HFF-Myc (cell line): ENCODE measurements around the gene CD3D.

Experiments
- DNase-seq: peaks from one replicate; pipeline ENCODE4 v3.0.0-alpha.2; 2011; ENCODE audit warnings: low read depth; ENCODE audit errors: extremely low read depth
- H3K4me3 ChIP-seq: replicated peaks from 2 replicates; pipeline ENCODE4 v1.5.1; 2011; ENCODE audit warnings: low read depth, mild to moderate bottlenecking, control low read depth, low read length
- TF ChIP-seq, protein P1 (sequence below): IDR thresholded peaks from 2 replicates; pipeline ENCODE4 v1.5.1; 2012; ENCODE audit warnings: mild to moderate bottlenecking, low read depth, low read length, control low read depth; ENCODE audit errors: missing control alignments

The CD3D gene

DNA sequence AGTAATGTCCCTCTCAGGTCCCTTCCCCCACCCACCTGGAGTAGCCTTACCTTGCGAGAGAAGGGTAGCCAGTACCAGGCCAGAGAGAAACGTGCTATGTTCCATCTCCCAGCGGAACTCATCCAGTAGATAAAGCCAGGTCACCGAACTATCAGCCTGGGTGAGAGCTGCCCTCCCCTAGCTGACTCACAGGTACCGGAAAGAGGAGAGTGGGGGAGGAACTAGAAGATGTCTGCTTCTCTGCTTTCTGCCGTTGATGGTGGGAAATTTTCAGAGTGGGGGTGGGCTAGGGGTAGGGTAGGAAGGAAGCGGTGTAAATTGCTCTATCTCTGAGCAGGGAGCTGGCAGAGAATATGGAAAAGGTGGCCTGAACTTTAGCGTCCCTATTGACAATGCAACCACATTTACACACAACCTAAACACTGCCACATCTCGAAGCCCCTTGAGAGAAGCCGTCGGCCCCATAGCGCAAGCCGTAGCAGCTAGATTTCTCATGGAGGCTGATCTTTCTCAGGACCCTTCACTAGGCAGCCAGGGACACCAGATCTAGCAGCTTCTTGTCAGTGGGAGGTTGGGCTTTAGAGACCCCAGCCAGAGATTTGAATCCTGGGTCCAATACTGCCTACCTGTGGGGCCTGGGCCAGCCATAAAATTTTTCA lies at the start of gene CD3D:
Gene CD3D (minus strand): TSS at position 203 of the 659 bp plus-strand sequence. CDS start 98 bp downstream, at position 105.
- no peak for DNase-seq
- no peak within 1 kb of the TSS for H3K4me3 ChIP-seq
- TF ChIP-seq, protein P1, sequence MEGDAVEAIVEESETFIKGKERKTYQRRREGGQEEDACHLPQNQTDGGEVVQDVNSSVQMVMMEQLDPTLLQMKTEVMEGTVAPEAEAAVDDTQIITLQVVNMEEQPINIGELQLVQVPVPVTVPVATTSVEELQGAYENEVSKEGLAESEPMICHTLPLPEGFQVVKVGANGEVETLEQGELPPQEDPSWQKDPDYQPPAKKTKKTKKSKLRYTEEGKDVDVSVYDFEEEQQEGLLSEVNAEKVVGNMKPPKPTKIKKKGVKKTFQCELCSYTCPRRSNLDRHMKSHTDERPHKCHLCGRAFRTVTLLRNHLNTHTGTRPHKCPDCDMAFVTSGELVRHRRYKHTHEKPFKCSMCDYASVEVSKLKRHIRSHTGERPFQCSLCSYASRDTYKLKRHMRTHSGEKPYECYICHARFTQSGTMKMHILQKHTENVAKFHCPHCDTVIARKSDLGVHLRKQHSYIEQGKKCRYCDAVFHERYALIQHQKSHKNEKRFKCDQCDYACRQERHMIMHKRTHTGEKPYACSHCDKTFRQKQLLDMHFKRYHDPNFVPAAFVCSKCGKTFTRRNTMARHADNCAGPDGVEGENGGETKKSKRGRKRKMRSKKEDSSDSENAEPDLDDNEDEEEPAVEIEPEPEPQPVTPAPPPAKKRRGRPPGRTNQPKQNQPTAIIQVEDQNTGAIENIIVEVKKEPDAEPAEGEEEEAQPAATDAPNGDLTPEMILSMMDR = no peak

- no peak for DNase-seq
- H3K4me3 ChIP-seq = no peak overlapping the region
- TF ChIP-seq, protein P1 = no peak
Measured at GRCh38 chr11:118383657-118384056, 41.2 kb upstream of the CD3D start.

- TF ChIP-seq, protein P1 = no peak
- DNase-seq = no peak
- no peak overlapping the region for H3K4me3 ChIP-seq
Measured at GRCh38 chr11:118382954-118383353, 40.4 kb upstream of the CD3D start.

GRCh38 chr11:118380571-118380970 lies 38.1 kb upstream of the CD3D start:
- TF ChIP-seq, protein P1 = no peak
- no peak for DNase-seq
- H3K4me3 ChIP-seq = no peak overlapping the region

GRCh38 chr11:118379497-118379896 lies 37.0 kb upstream of the CD3D start:
- DNase-seq = no peak
- no peak overlapping the region for H3K4me3 ChIP-seq
- TF ChIP-seq, protein P1 = no peak

- no peak overlapping the region for H3K4me3 ChIP-seq
- DNase-seq = no peak
- TF ChIP-seq, protein P1 = no peak
Measured at GRCh38 chr11:118375978-118376377, 33.5 kb upstream of the CD3D start.

DNA sequence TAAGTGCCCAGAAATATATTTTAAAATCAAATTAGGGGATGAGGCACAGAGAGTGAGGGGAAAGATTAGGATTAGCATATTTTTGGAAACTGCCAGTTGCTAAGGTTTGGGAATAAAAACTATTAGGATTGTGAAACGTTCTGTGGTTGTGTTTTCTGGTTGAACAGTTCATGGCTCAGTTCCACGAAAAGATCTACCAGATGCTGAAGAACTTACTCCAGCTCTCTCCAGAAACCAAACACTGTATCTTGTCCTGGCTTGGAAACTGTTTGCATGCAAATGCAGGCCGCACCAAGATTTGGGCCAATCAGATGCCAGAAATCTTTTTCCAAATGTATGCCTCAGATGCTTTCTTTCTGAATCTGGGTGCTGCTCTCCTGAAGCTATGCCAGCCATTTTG lies 32.2 kb upstream of the CD3D start:
- no peak overlapping the region for H3K4me3 ChIP-seq
- TF ChIP-seq, protein P1 = no peak
- no peak for DNase-seq
